GM12878 (cell line): ENCODE measurements around the gene SAP30L. TPM values are rescaled to one million over a fixed set of nuclear protein-coding genes. Genes with fewer than 3 reads are reported as not detected.

Experiments
- ATAC-seq: fragments of 200-7000 bp; cut with Tn5 transposase; 3 replicates; pipeline ENCODE4 v1.9.1; 2020; ENCODE audit warnings: mild to moderate bottlenecking, moderate library complexity
- BruUV-seq: library from RNA; stranded (reverse); fragments of 400-500 nt; replicated peaks from 2 replicates; lab custom pipeline; 2021; lab: Mats Ljungman, UMichigan
- CTCF ChIA-PET: fragments of 300-600 bp; sonication (Branson Sonifier 250); formaldehyde crosslinking; extraction: SDS; loops from one replicate; lab custom pipeline; 2021; ENCODE audit warnings: inconsistent platforms; lab: Yijun Ruan, JAX
- POLR2A ChIA-PET: fragments of 350-600 bp; formaldehyde crosslinking; extraction: SDS; loops from one replicate; lab custom pipeline; 2021; ENCODE audit warnings: inconsistent platforms; lab: Charles Lee
- RAD21 ChIA-PET: fragments of 300-600 bp; sonication (Branson Sonifier 250); formaldehyde crosslinking; loops from one replicate; lab custom pipeline; 2023; ENCODE audit warnings: antibody characterized with exemption; ENCODE audit not compliant: unreplicated experiment; lab: Charles Lee
- SMC1A ChIA-PET: fragments of 300-600 bp; sonication (Branson Sonifier 250); formaldehyde crosslinking; loops from one replicate; lab custom pipeline; 2023; ENCODE audit not compliant: unreplicated experiment, uncharacterized antibody; lab: Charles Lee
- DNase-seq: peaks from one replicate; pipeline ENCODE4 v3.0.0-alpha.2; 2011; ENCODE audit warnings: low read depth, low spot score
- FAIRE-seq: peaks from 3 replicates; lab custom pipeline; 2011; peaks lifted over from hg19 to GRCh38; lab: Jason Lieb, UNC
- H2AFZ ChIP-seq: 2 replicates; pipeline ENCODE4 v1.6.0; 2011; ENCODE audit warnings: low read depth, low read length, control low read depth; ENCODE audit not compliant: control insufficient read depth
- H3K27ac ChIP-seq: 2 replicates; pipeline ENCODE4 v1.5.1; 2011; ENCODE audit warnings: control low read depth; ENCODE audit not compliant: control insufficient read depth, insufficient read depth
- H3K27me3 ChIP-seq, 2 experiments: replicated peaks in 1 of 2; 2 replicates each; pipeline versions ENCODE4 v1.6.0 to v1.6.1; 2011; ENCODE audit warnings: low read length in 1 of 2; ENCODE audit not compliant: control insufficient read depth in 2 of 2, insufficient read depth in 2 of 2
- H3K36me3 ChIP-seq, 2 experiments: 2 replicates each; pipeline ENCODE4 v1.5.1; 2011; ENCODE audit warnings: low read length in 1 of 2; ENCODE audit not compliant: control insufficient read depth in 2 of 2, insufficient read depth in 2 of 2
- H3K4me1 ChIP-seq: 2 replicates; pipeline ENCODE4 v1.6.1; 2011; ENCODE audit warnings: mild to moderate bottlenecking, low read length, moderate library complexity, mixed read lengths; ENCODE audit not compliant: control insufficient read depth, insufficient read depth
- H3K4me2 ChIP-seq: 2 replicates; pipeline ENCODE4 v1.6.0; 2011; ENCODE audit warnings: control low read depth; ENCODE audit not compliant: control insufficient read depth, insufficient read depth
- H3K4me3 ChIP-seq: fragments of 200-600 bp; sonication (generic); 2 replicates; pipeline ENCODE4 v1.5.1; 2016
- H3K79me2 ChIP-seq: 2 replicates; pipeline ENCODE4 v1.6.0; 2011; ENCODE audit warnings: low read length; ENCODE audit not compliant: control insufficient read depth, insufficient read depth
- H3K9ac ChIP-seq: 2 replicates; pipeline ENCODE4 v1.8.0; 2011; ENCODE audit warnings: low read length, control low read depth, mixed read lengths; ENCODE audit not compliant: control insufficient read depth, insufficient read depth
- H3K9me3 ChIP-seq: replicated peaks from 3 replicates; pipeline ENCODE4 v1.5.1; 2011; ENCODE audit warnings: mild to moderate bottlenecking, low read length; ENCODE audit not compliant: control insufficient read depth, insufficient read depth
- H4K20me1 ChIP-seq: 2 replicates; pipeline ENCODE4 v1.6.0; 2011; ENCODE audit not compliant: control insufficient read depth, insufficient read depth
- CREM ChIP-seq: IDR thresholded peaks from 2 replicates; pipeline ENCODE4 v1.6.1; 2014; ENCODE audit warnings: antibody characterized with exemption, low read depth
- E2F8 ChIP-seq: fragments of 450-650 bp; IDR thresholded peaks from 2 replicates; pipeline ENCODE4 v1.6.1; 2018; ENCODE audit warnings: mild to moderate bottlenecking, low read depth, moderate library complexity; ENCODE audit not compliant: partially characterized antibody
- EED ChIP-seq: sonication (generic); IDR thresholded peaks from 2 replicates; pipeline ENCODE4 v1.6.1; 2016; ENCODE audit warnings: antibody characterized with exemption, low read depth
- HDAC6 ChIP-seq: fragments of 200-600 bp; sonication (generic); IDR thresholded peaks from one replicate; pipeline ENCODE4 v1.8.0; 2017; ENCODE audit warnings: antibody characterized with exemption; ENCODE audit not compliant: unreplicated experiment
- JUNB ChIP-seq: IDR thresholded peaks from 2 replicates; pipeline ENCODE4 v1.6.1; 2016; ENCODE audit warnings: antibody characterized with exemption, mild to moderate bottlenecking
- NFYB ChIP-seq: IDR thresholded peaks from 2 replicates; pipeline ENCODE4 v1.6.1; 2011; ENCODE audit warnings: low read depth, mild to moderate bottlenecking, low read length, improper control_type of control experiment, moderate library complexity; ENCODE audit not compliant: insufficient read depth
- POLR2A ChIP-seq: IDR thresholded peaks from 2 replicates; pipeline ENCODE4 v1.6.1; 2011; ENCODE audit warnings: low read depth, mild to moderate bottlenecking, low read length
- RAD21 ChIP-seq: IDR thresholded peaks from 2 replicates; pipeline ENCODE4 v1.6.1; 2011; ENCODE audit warnings: mild to moderate bottlenecking, low read depth, low read length, moderate library complexity; ENCODE audit not compliant: insufficient read depth
- RAD51 ChIP-seq: fragments of 450-650 bp; IDR thresholded peaks from 2 replicates; pipeline ENCODE4 v1.6.1; 2016; ENCODE audit warnings: moderate library complexity, mild to moderate bottlenecking, inconsistent platforms
- RELA ChIP-seq: fragments of 450-650 bp; IDR thresholded peaks from 2 replicates; pipeline ENCODE4 v1.8.0; 2014; ENCODE audit warnings: borderline replicate concordance; ENCODE audit not compliant: partially characterized antibody
- SP1 ChIP-seq: IDR thresholded peaks from one replicate; pipeline ENCODE4 v1.6.1; 2011; ENCODE audit warnings: low read depth, low read length
- ZNF384 ChIP-seq: IDR thresholded peaks from 2 replicates; pipeline ENCODE4 v1.6.1; 2012; ENCODE audit warnings: low read depth, mild to moderate bottlenecking, low read length, improper control_type of control experiment, borderline replicate concordance
- ZNF592 ChIP-seq: fragments of 450-650 bp; IDR thresholded peaks from 2 replicates; pipeline ENCODE4 v1.6.1; 2017; ENCODE audit warnings: mild to moderate bottlenecking, moderate library complexity
- ZNF622 ChIP-seq: fragments of 450-650 bp; IDR thresholded peaks from 2 replicates; pipeline ENCODE4 v1.6.1; 2017; ENCODE audit warnings: mild to moderate bottlenecking, inconsistent platforms
- WGBS: methylation state at CpG from one replicate; pipeline ENCODE4 v1.1.6; 2016; ENCODE audit warnings: low lambda C conversion rate; ENCODE audit not compliant: insufficient replicate concordance, insufficient coverage; ENCODE audit errors: missing lambda C conversion rate; 5-methylcytosine and 5-hydroxymethylcytosine counted together
- in situ Hi-C: fragments of 300-500 bp; cut with MboI; formaldehyde crosslinking; loops from 9 replicates; pipeline ENCODE4 v1.14.3; 2018; ENCODE audit warnings: mixed read lengths
- intact Hi-C: fragments of 100-400 bp; cut with micrococcal nuclease; formaldehyde crosslinking; loops from one replicate; pipeline ENCODE4 v1.14.2; 2022; ENCODE audit not compliant: unreplicated experiment
- polyA plus RNA-seq, 11 experiments: library from polyadenylated mRNA; depleted of rRNA in 4 of 11; unstranded in 6 of 11; stranded (reverse) in 5 of 11; fragments of >200 nt; fragmentation: Nextera tagmentation in 4 of 11; fragmentation: Illumina TruSeq in 1 of 11; extraction: Ambion mirVana in 4 of 11; extraction: Trizol in 1 of 11; gene quantifications; 1 replicate in 1 of 11; 2 replicates in 10 of 11; pipeline versions ENCODE4 v1.2.1 to v1.2.3, GENCODE V29; 2011 to 2016; ENCODE audit warnings: inconsistent platforms in 2 of 11, missing spikeins in 2 of 11, low read depth in 1 of 11
- total RNA-seq, 4 experiments: library from RNA; depleted of rRNA in 3 of 4; stranded (reverse); fragments of >200 nt in 3 of 4; fragmentation: Illumina TruSeq in 1 of 4; extraction: Trizol in 1 of 4; gene quantifications; 2 replicates each; pipeline versions ENCODE4 v1.2.1 to v1.2.3, GENCODE V29; 2013 to 2021
- TF ChIP-seq, protein P1 (sequence below): fragments of 450-650 bp; IDR thresholded peaks from 2 replicates; pipeline ENCODE4 v1.6.1; 2017; ENCODE audit warnings: mild to moderate bottlenecking

SAP30L gene
- total and polyA plus RNA-seq, 10 of the 15 experiments (the other 5 are each of a cell fraction or from before 2014, with no cell fraction given) = 2.4 to 36.8 (median 15.7) TPM

DNA sequence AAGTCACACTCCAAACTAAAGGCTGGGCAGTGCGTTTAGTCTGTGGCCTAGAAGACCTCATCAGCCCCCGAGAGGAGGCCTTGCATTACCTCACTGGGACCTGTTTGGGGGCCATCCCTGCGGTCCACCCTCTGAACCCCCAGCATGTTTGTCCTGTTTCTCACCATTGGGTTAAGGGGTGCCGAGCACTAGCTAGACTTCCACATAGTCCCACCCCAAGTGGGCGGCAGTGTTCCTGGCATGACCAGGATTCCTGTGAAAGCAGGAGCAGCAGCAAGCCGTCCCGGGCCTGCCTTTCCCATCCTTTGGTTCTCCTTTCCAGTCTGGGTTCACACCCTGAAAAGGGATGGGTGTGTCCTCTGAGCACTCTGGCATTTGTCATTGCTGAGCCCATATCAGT lies 26.6 kb upstream of the SAP30L start:
- 0 out of 2 replicates have a peak, but pooled peaks cover 5% of the 10 kb centered on the region for H4K20me1 ChIP-seq
- no peaks in the 10 kb centered on the region for H3K79me2 ChIP-seq
- intact Hi-C loops = no loop called here
- SMC1A ChIA-PET = no interaction called here
- H3K9me3 ChIP-seq = no peaks in the 10 kb centered on the region; the same call in 2 of the 3 replicates
- no peak for ATAC-seq
- 97% methylated on average over 7 of the region's 7 CpGs for WGBS
- no peaks in the 10 kb centered on the region for H3K27me3 ChIP-seq
- no TSS peak for BruUV-seq
- H3K4me1 ChIP-seq = peaks cover 8% of the 10 kb centered on the region
- H2AFZ ChIP-seq = no peak overlapping the region
- FAIRE-seq = no peak
- peaks cover 5 to 20% of the 10 kb centered on the region in 2 experiments for H3K36me3 ChIP-seq
- H3K4me2 ChIP-seq = no peak overlapping the region
- no peak overlapping the region for H3K9ac ChIP-seq
- POLR2A ChIA-PET = no interaction called here
- RAD21 ChIA-PET = no interaction called here
- H3K27ac ChIP-seq = no peak overlapping the region
- in situ Hi-C loops = no loop called here
- CTCF ChIA-PET = interaction anchor here (1.9 kb wide), 1 partner anchor 350 kb away, joined by 4 read pairs; no protein-coding TSS in a partner anchor
- no peak overlapping the region for H3K4me3 ChIP-seq
- DNase-seq = no peak
- no peak for TF ChIP-seq RELA
- no peak for TF ChIP-seq RAD51
- TF ChIP-seq HDAC6 = no peak
- no peak for TF ChIP-seq NFYB
- TF ChIP-seq ZNF622 = no peak
- TF ChIP-seq, protein P1, sequence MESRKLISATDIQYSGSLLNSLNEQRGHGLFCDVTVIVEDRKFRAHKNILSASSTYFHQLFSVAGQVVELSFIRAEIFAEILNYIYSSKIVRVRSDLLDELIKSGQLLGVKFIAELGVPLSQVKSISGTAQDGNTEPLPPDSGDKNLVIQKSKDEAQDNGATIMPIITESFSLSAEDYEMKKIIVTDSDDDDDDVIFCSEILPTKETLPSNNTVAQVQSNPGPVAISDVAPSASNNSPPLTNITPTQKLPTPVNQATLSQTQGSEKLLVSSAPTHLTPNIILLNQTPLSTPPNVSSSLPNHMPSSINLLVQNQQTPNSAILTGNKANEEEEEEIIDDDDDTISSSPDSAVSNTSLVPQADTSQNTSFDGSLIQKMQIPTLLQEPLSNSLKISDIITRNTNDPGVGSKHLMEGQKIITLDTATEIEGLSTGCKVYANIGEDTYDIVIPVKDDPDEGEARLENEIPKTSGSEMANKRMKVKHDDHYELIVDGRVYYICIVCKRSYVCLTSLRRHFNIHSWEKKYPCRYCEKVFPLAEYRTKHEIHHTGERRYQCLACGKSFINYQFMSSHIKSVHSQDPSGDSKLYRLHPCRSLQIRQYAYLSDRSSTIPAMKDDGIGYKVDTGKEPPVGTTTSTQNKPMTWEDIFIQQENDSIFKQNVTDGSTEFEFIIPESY = no peak
- TF ChIP-seq JUNB = no peak
- TF ChIP-seq SP1 = no peak
- TF ChIP-seq EED = no peak
- TF ChIP-seq CREM = no peak
- no peak for TF ChIP-seq ZNF384
- no peak for TF ChIP-seq RAD21
- TF ChIP-seq E2F8 = no peak
- no peak for TF ChIP-seq POLR2A
- no peak for TF ChIP-seq ZNF592
